GM04504 (cell line): Measurements from ENCODE around the gene TMEM25.
"Not testable (repeated sequence)": the region's sequence is repeated elsewhere in the genome, so short reads cannot be mapped to it uniquely, and the experiment has no call there.

Experiments used
- DNase-seq: peaks from one replicate; pipeline ENCODE4 v3.0.0-alpha.2; 2012; ENCODE audit warnings: low read depth

Gene TMEM25

GRCh38 chr11:118532091-118532490, 1.1 kb downstream of the TMEM25 start:
- no peak for DNase-seq

- DNase-seq: no peak
Measured at GRCh38 chr11:118532852-118533768, 2.1 kb downstream of the TMEM25 start.

- no peak for DNase-seq
Measured at GRCh38 chr11:118533769-118534729, 3.1 kb downstream of the TMEM25 start.

- DNase-seq: no peak
Measured at GRCh38 chr11:118535261-118535660, 4.3 kb downstream of the TMEM25 start.

GRCh38 chr11:118536726-118537125, 5.7 kb downstream of the TMEM25 start:
- DNase-seq: no peak

- DNase-seq: no peak
Measured at GRCh38 chr11:118537409-118537980, 6.5 kb downstream of the TMEM25 start.

GRCh38 chr11:118544010-118544646, 13.1 kb downstream of the TMEM25 start:
- no peak for DNase-seq

GRCh38 chr11:118544647-118545010, 13.6 kb downstream of the TMEM25 start:
- no peak for DNase-seq

GRCh38 chr11:118545533-118545932, 14.5 kb downstream of the TMEM25 start:
- DNase-seq: no peak

- no peak for DNase-seq
Measured at GRCh38 chr11:118547132-118547531, 16.1 kb downstream of the TMEM25 start.

GRCh38 chr11:118552341-118552740, 21.3 kb downstream of the TMEM25 start:
- no peak for DNase-seq

GRCh38 chr11:118560806-118561205, 29.8 kb downstream of the TMEM25 start:
- DNase-seq: no peak

GRCh38 chr11:118565051-118565450, 34.1 kb downstream of the TMEM25 start:
- DNase-seq: no peak

- DNase-seq: no peak
Measured at GRCh38 chr11:118569670-118570069, 38.7 kb downstream of the TMEM25 start.

- DNase-seq: no peak
Measured at GRCh38 chr11:118570787-118571186, 39.8 kb downstream of the TMEM25 start.

GRCh38 chr11:118571701-118572060, 40.7 kb downstream of the TMEM25 start:
- DNase-seq: not testable (repeated sequence)

- DNase-seq: no peak
Measured at GRCh38 chr11:118572061-118572980, 41.3 kb downstream of the TMEM25 start, which contains the start of gene ARCN1. Gene ARCN1 (plus strand): TSS chr11:118572409. CDS start chr11:118572548, 139 bp downstream.

GRCh38 chr11:118572981-118573550, 42.1 kb downstream of the TMEM25 start:
- no peak for DNase-seq

GRCh38 chr11:118574636-118575035, 43.6 kb downstream of the TMEM25 start:
- DNase-seq: no peak

- not testable (repeated sequence) for DNase-seq
Measured at GRCh38 chr11:118577995-118578394, 47.0 kb downstream of the TMEM25 start.
